Measurements from ENCODE around the gene NANOGP8.

NANOGP8 gene

GRCh38 chr15:35047996-35048395, 37.1 kb downstream of the NANOGP8 start:
- H3K27ac ChIP-seq = no peak overlapping the region
- TF ChIP-seq CTCF (conservative IDR thresholded peaks at IDR 0.05) = no peak

- no peak for TF ChIP-seq CTCF (conservative IDR thresholded peaks at IDR 0.05)
- no peak overlapping the region for H3K27ac ChIP-seq
Observed at GRCh38 chr15:35047528-35047927, 37.6 kb downstream of the NANOGP8 start.

- H3K27ac ChIP-seq = no peak overlapping the region
- TF ChIP-seq CTCF (conservative IDR thresholded peaks at IDR 0.05) = no peak
Observed at GRCh38 chr15:35043373-35044095, 41.6 kb downstream of the NANOGP8 start.

- H3K27ac ChIP-seq = no peak overlapping the region
Observed at GRCh38 chr15:35040339-35041255, 44.5 kb downstream of the NANOGP8 start.

GRCh38 chr15:35038626-35039451, 46.3 kb downstream of the NANOGP8 start:
- TF ChIP-seq CTCF (conservative IDR thresholded peaks at IDR 0.05) = no peak
- H3K27ac ChIP-seq = no peak overlapping the region

More at GRCh38 chr15:35040339-35041255, 44.5 kb downstream of the NANOGP8 start:
- no peak for TF ChIP-seq CTCF (conservative IDR thresholded peaks at IDR 0.05)
